ENCODE data around the gene GREB1.
A peak's percentile ranks its signal among the peaks of the same experiment; 100 is the strongest.

The GREB1 gene

GRCh38 chr2:11516984-11517648 is 16.7 kb upstream of the GREB1 start:
- H3K4me3 ChIP-seq (ENCODE audit: low read depth, low read length) = no peak overlapping the region
- no peak for TF ChIP-seq CTCF (IDR thresholded peaks at IDR 0.05; ENCODE audit: insufficient read depth, low read depth, low read length, missing control alignments)
- DNase-seq (ENCODE audit: low read depth) = no peak

GRCh38 chr2:11517906-11518305 is 15.9 kb upstream of the GREB1 start:
- no peak overlapping the region for H3K4me3 ChIP-seq (ENCODE audit: low read depth, low read length)
- no peak for DNase-seq (ENCODE audit: low read depth)
- TF ChIP-seq CTCF (IDR thresholded peaks at IDR 0.05; ENCODE audit: insufficient read depth, low read depth, low read length, missing control alignments) = no peak

- no peak for TF ChIP-seq CTCF (IDR thresholded peaks at IDR 0.05; ENCODE audit: insufficient read depth, low read depth, low read length, missing control alignments)
- no peak for DNase-seq (ENCODE audit: low read depth)
- H3K4me3 ChIP-seq (ENCODE audit: low read depth, low read length) = no peak overlapping the region
These were observed 13.7 kb upstream of the GREB1 start for GRCh38 chr2:11520092-11520693.

GRCh38 chr2:11521775-11522174 is 12.1 kb upstream of the GREB1 start:
- no peak overlapping the region for H3K4me3 ChIP-seq (ENCODE audit: low read depth, low read length)
- no peak for DNase-seq (ENCODE audit: low read depth)
- no peak for TF ChIP-seq CTCF (IDR thresholded peaks at IDR 0.05; ENCODE audit: insufficient read depth, low read depth, low read length, missing control alignments)

- no peak overlapping the region for H3K4me3 ChIP-seq (ENCODE audit: low read depth, low read length)
- no peak for TF ChIP-seq CTCF (IDR thresholded peaks at IDR 0.05; ENCODE audit: insufficient read depth, low read depth, low read length, missing control alignments)
- no peak for DNase-seq (ENCODE audit: low read depth)
These were observed 9.4 kb upstream of the GREB1 start for GRCh38 chr2:11524470-11524869.

- DNase-seq (ENCODE audit: low read depth) = no peak
- H3K4me3 ChIP-seq (ENCODE audit: low read depth, low read length) = no peak overlapping the region
- no peak for TF ChIP-seq CTCF (IDR thresholded peaks at IDR 0.05; ENCODE audit: insufficient read depth, low read depth, low read length, missing control alignments)
These were observed 8.1 kb upstream of the GREB1 start for GRCh38 chr2:11525762-11526161.

GRCh38 chr2:11527001-11527400 is 6.8 kb upstream of the GREB1 start:
- TF ChIP-seq CTCF (IDR thresholded peaks at IDR 0.05; ENCODE audit: insufficient read depth, low read depth, low read length, missing control alignments) = no peak
- DNase-seq (ENCODE audit: low read depth) = peak; percentile 40
- no peak overlapping the region for H3K4me3 ChIP-seq (ENCODE audit: low read depth, low read length)

All from GM12865 (cell line).